Activated CD4-positive, alpha-beta memory T cell treated with anti-CD3 and anti-CD28 coated beads, Interleukin-2, amount 10 ng/mL, durations not matched to agents 7 days and 5 days (primary cell): Measurements from ENCODE around the gene SCN4B. TPM values are rescaled to one million over a fixed set of nuclear protein-coding genes. Genes with fewer than 3 reads are reported as not detected.
A peak's percentile ranks its signal among the peaks of the same experiment; 100 is the strongest.

Source experiments
- CTCF ChIA-PET: fragments of 350-600 bp; sonication (Branson Sonifier 250); formaldehyde crosslinking; loops from one replicate; lab custom pipeline; 2021; ENCODE audit warnings: antibody characterized with exemption, inconsistent platforms; lab: Charles Lee
- POLR2A ChIA-PET: fragments of 350-600 bp; sonication (Branson Sonifier 250); formaldehyde crosslinking; loops from one replicate; lab custom pipeline; 2021; ENCODE audit warnings: antibody characterized with exemption; lab: Charles Lee
- DNase-seq: peaks from one replicate; pipeline ENCODE4 v3.0.0-alpha.2; 2020
- H3K27ac Mint-ChIP-seq: one replicate; pipeline ENCODE4 v1.8.0; 2021; ENCODE audit warnings: mild to moderate bottlenecking, mixed read lengths
- H3K27me3 Mint-ChIP-seq: one replicate; pipeline ENCODE4 v1.8.0; 2021; ENCODE audit warnings: mixed read lengths
- H3K36me3 Mint-ChIP-seq: one replicate; pipeline ENCODE4 v1.8.0; 2021; ENCODE audit warnings: low read depth, mixed read lengths
- H3K4me1 Mint-ChIP-seq: one replicate; pipeline ENCODE4 v1.8.0; 2021; ENCODE audit warnings: mixed read lengths
- H3K4me3 Mint-ChIP-seq: one replicate; pipeline ENCODE4 v1.8.0; 2021; ENCODE audit warnings: mild to moderate bottlenecking, mixed read lengths
- H3K9me3 Mint-ChIP-seq: one replicate; pipeline ENCODE4 v1.8.0; 2021; ENCODE audit warnings: mixed read lengths
- total RNA-seq, 2 experiments: library from RNA; stranded (reverse); gene quantifications; one replicate each; pipeline ENCODE4 v1.2.3, GENCODE V29; 2021

Gene SCN4B
- total RNA-seq, 2 experiments from 2014 or later = 0.28 TPM; not detected in 1

- H3K9me3 Mint-ChIP-seq = no peaks in the 10 kb centered on the region
- peaks cover 7% of the 10 kb centered on the region for H3K4me1 Mint-ChIP-seq
- ChIA-PET POLR2A (no interaction called here), CTCF (interaction anchor here (0.5 to 2.7 kb wide), 4 partner anchors 25 to 462 kb away, joined by 3 to 13 read pairs (median 6); no protein-coding TSS in a partner anchor)
- no peak for DNase-seq
- peaks cover 78% of the 10 kb centered on the region for H3K27me3 Mint-ChIP-seq
- H3K27ac Mint-ChIP-seq = no peak overlapping the region
- H3K4me3 Mint-ChIP-seq = peak overlapping the region; percentile 72
- H3K36me3 Mint-ChIP-seq = no peaks in the 10 kb centered on the region
Observed at GRCh38 chr11:118146554-118146953, 6.1 kb downstream of the SCN4B start.

- ChIA-PET CTCF (interaction anchor here (0.5 to 3.7 kb wide), 12 partner anchors 11 to 463 kb away, joined by 3 to 47 read pairs (median 3); no protein-coding TSS in a partner anchor), POLR2A (interaction anchor here (0.8 to 1.1 kb wide), 2 partner anchors 26 to 158 kb away, joined by 3 read pairs; partner anchors contain the start of gene CD3E)
- H3K4me3 Mint-ChIP-seq = peak overlapping the region; percentile 76
- H3K27ac Mint-ChIP-seq = no peak overlapping the region
- H3K36me3 Mint-ChIP-seq = no peaks in the 10 kb centered on the region
- H3K27me3 Mint-ChIP-seq = peaks cover 76% of the 10 kb centered on the region
- no peaks in the 10 kb centered on the region for H3K9me3 Mint-ChIP-seq
- DNase-seq = peak; percentile 91
- H3K4me1 Mint-ChIP-seq = peaks cover 7% of the 10 kb centered on the region
Observed at GRCh38 chr11:118145285-118146227, 7.1 kb downstream of the SCN4B start.

GRCh38 chr11:118144301-118145268 lies 8.0 kb downstream of the SCN4B start:
- Mint-ChIP-seq H3K27me3 (peaks cover 74% of the 10 kb centered on the region), H3K9me3 (no peaks in the 10 kb centered on the region), H3K4me3 (peak overlapping the region; percentile 76), H3K4me1 (peaks cover 7% of the 10 kb centered on the region), H3K36me3 (no peaks in the 10 kb centered on the region), H3K27ac (no peak overlapping the region)
- ChIA-PET POLR2A (interaction anchor here (0.8 to 1.1 kb wide), 2 partner anchors 27 to 159 kb away, joined by 3 read pairs; partner anchors contain the start of gene CD3E), CTCF (interaction anchor here (0.7 to 3.7 kb wide), 12 partner anchors 12 to 355 kb away, joined by 3 to 47 read pairs (median 3); no protein-coding TSS in a partner anchor)
- no peak for DNase-seq

- Mint-ChIP-seq H3K27ac (no peak overlapping the region), H3K36me3 (no peaks in the 10 kb centered on the region), H3K4me3 (no peak overlapping the region), H3K4me1 (peaks cover 7% of the 10 kb centered on the region), H3K27me3 (peaks cover 79% of the 10 kb centered on the region), H3K9me3 (no peaks in the 10 kb centered on the region)
- ChIA-PET POLR2A (interaction anchor here (1.1 kb wide), 1 partner anchor 28 kb away, joined by 3 read pairs; no protein-coding TSS in a partner anchor), CTCF (interaction anchor here (0.6 to 3.7 kb wide), 15 partner anchors 10 to 465 kb away, joined by 3 to 47 read pairs (median 3); no protein-coding TSS in a partner anchor)
- DNase-seq = no peak
Observed at GRCh38 chr11:118143661-118144185, 8.9 kb downstream of the SCN4B start.

- Mint-ChIP-seq H3K4me3 (no peak overlapping the region), H3K4me1 (peaks cover 7% of the 10 kb centered on the region), H3K27ac (no peak overlapping the region), H3K36me3 (no peaks in the 10 kb centered on the region), H3K27me3 (peaks cover 74% of the 10 kb centered on the region), H3K9me3 (no peaks in the 10 kb centered on the region)
- CTCF ChIA-PET = interaction anchor here (0.6 to 3.7 kb wide), 11 partner anchors 9 to 466 kb away, joined by 3 to 47 read pairs (median 3); no protein-coding TSS in a partner anchor
- POLR2A ChIA-PET = no interaction called here
- DNase-seq = no peak
Observed at GRCh38 chr11:118142809-118143208, 9.8 kb downstream of the SCN4B start.

GRCh38 chr11:118142081-118142480 lies 10.5 kb downstream of the SCN4B start:
- H3K27ac Mint-ChIP-seq = no peak overlapping the region
- peaks cover 69% of the 10 kb centered on the region for H3K27me3 Mint-ChIP-seq
- no peaks in the 10 kb centered on the region for H3K36me3 Mint-ChIP-seq
- no peaks in the 10 kb centered on the region for H3K9me3 Mint-ChIP-seq
- no peak overlapping the region for H3K4me3 Mint-ChIP-seq
- POLR2A ChIA-PET = no interaction called here
- DNase-seq = no peak
- CTCF ChIA-PET = interaction anchor here (1.1 to 3.7 kb wide), 5 partner anchors 13 to 334 kb away, joined by 3 to 47 read pairs (median 6); no protein-coding TSS in a partner anchor
- peaks cover 7% of the 10 kb centered on the region for H3K4me1 Mint-ChIP-seq

GRCh38 chr11:118139578-118139977 lies 13.0 kb downstream of the SCN4B start:
- ChIA-PET POLR2A (no interaction called here), CTCF (interaction anchor here (0.9 to 1.2 kb wide), 2 partner anchors 59 to 86 kb away, joined by 3 to 4 read pairs; no protein-coding TSS in a partner anchor)
- no peak for DNase-seq
- Mint-ChIP-seq H3K4me3 (no peak overlapping the region), H3K27me3 (peaks cover 61% of the 10 kb centered on the region), H3K9me3 (no peaks in the 10 kb centered on the region), H3K4me1 (peaks cover 3% of the 10 kb centered on the region), H3K36me3 (no peaks in the 10 kb centered on the region), H3K27ac (no peak overlapping the region)

GRCh38 chr11:118138839-118139420 lies 13.7 kb downstream of the SCN4B start:
- POLR2A ChIA-PET = no interaction called here
- Mint-ChIP-seq H3K4me1 (peaks cover 3% of the 10 kb centered on the region), H3K27ac (no peak overlapping the region), H3K4me3 (no peak overlapping the region), H3K36me3 (no peaks in the 10 kb centered on the region), H3K27me3 (peaks cover 59% of the 10 kb centered on the region), H3K9me3 (no peaks in the 10 kb centered on the region)
- CTCF ChIA-PET = interaction anchor here (1.2 kb wide), 1 partner anchor 59 kb away, joined by 3 read pairs; no protein-coding TSS in a partner anchor
- DNase-seq = no peak

- CTCF ChIA-PET = no interaction called here
Observed at GRCh38 chr11:118136801-118137200, 15.8 kb downstream of the SCN4B start.

GRCh38 chr11:118136341-118136740 lies 16.3 kb downstream of the SCN4B start:
- ChIA-PET POLR2A (no interaction called here), CTCF (no interaction called here)
- Mint-ChIP-seq H3K4me3 (no peak overlapping the region), H3K9me3 (no peaks in the 10 kb centered on the region), H3K4me1 (no peaks in the 10 kb centered on the region), H3K27ac (no peak overlapping the region), H3K27me3 (peaks cover 38% of the 10 kb centered on the region), H3K36me3 (no peaks in the 10 kb centered on the region)
- no peak for DNase-seq

More at GRCh38 chr11:118136801-118137200, 15.8 kb downstream of the SCN4B start:
- Mint-ChIP-seq H3K27ac (no peak overlapping the region), H3K9me3 (no peaks in the 10 kb centered on the region), H3K4me1 (no peaks in the 10 kb centered on the region), H3K36me3 (no peaks in the 10 kb centered on the region), H3K27me3 (peaks cover 42% of the 10 kb centered on the region), H3K4me3 (no peak overlapping the region)
- POLR2A ChIA-PET = no interaction called here
- no peak for DNase-seq

GRCh38 chr11:118135796-118136165 lies 16.8 kb downstream of the SCN4B start:
- ChIA-PET POLR2A (no interaction called here), CTCF (interaction anchor here (1.4 kb wide), 1 partner anchor 160 kb away, joined by 3 read pairs; no protein-coding TSS in a partner anchor)
- H3K4me1 Mint-ChIP-seq = no peaks in the 10 kb centered on the region
- H3K27me3 Mint-ChIP-seq = peaks cover 40% of the 10 kb centered on the region
- no peak for DNase-seq
- H3K9me3 Mint-ChIP-seq = no peaks in the 10 kb centered on the region
- no peaks in the 10 kb centered on the region for H3K36me3 Mint-ChIP-seq
- H3K27ac Mint-ChIP-seq = no peak overlapping the region
- H3K4me3 Mint-ChIP-seq = no peak overlapping the region
